ENCODE measurements around the gene MRPL22.
"Not testable (repeated sequence)": the region's sequence is repeated elsewhere in the genome, so short reads cannot be mapped to it uniquely, and the experiment has no call there.

Gene MRPL22

DNA sequence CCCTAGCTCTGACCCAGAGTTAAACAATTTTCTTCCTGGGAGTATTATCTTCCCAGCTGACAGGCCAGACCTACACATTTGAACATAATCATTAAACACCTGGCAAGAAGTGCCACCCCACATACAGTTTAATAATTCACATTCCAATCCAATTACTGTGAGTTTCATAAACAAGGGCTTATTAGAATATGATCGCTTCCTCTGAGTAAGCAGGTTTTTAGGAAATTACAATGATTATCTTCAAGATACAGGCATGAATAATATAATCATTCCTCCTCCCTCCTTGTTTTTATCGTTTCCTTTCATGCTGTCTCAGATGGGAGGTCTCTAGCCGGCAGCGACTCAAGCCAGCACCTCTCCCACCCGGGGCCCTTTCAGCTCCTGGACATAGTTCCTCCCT lies 56.9 kb downstream of the MRPL22 start:
- DNase-seq (ENCODE audit: low read depth): no peak

DNA sequence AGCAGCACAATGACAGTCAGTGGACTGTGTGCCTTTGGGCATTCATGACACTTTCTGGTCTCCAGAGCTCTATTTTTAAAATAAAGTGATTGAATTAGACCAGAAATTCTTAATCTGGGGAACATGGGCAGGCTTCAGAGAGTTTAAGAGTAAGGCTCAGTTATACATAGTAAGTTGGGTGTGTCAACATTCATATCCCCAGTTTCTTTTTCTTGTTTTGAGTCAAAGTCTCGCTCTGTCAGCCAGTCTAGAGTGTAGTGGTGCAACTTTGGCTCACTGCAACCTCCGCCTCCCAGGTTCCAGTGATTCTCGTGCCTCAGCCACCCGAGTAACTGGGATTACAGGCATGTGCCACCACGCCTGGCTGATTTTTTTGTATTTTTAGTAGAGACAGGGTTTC lies 59.0 kb downstream of the MRPL22 start:
- no peak for DNase-seq (ENCODE audit: low read depth)

- no peak for DNase-seq (ENCODE audit: low read depth)
Measured at GRCh38 chr5:155001523-155001922, 60.6 kb downstream of the MRPL22 start.

DNA sequence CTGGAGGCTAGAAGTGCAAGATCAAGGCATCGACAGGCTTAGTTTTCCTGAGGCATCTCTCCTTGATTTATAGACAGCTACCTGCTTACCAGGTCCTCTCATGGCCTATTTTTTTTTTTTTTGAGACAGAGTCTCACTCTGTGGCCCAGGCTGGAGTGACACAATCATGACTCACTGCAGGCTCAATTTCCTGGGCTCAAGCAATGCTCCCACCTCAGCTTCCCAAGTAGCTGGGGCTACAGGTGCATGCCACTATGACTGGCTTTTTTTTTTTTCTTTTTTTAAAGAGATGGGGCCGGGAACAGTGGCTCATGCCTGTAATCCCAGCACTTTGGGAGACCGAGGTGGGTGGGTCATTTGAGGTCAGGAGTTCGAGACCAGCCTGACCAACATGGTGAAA lies 61.8 kb downstream of the MRPL22 start:
- not testable (repeated sequence) for DNase-seq (ENCODE audit: low read depth)

GRCh38 chr5:155004138-155004744 lies 63.4 kb downstream of the MRPL22 start:
- DNase-seq (ENCODE audit: low read depth): no peak

GRCh38 chr5:155006265-155006664 lies 65.4 kb downstream of the MRPL22 start:
- DNase-seq (ENCODE audit: low read depth): not testable (repeated sequence)

- DNase-seq (ENCODE audit: low read depth): no peak
Measured at GRCh38 chr5:155008669-155009068, 67.8 kb downstream of the MRPL22 start.

- no peak for DNase-seq (ENCODE audit: low read depth)
Measured at GRCh38 chr5:155010881-155011280, 70.0 kb downstream of the MRPL22 start.

- no peak for DNase-seq (ENCODE audit: low read depth)
Measured at GRCh38 chr5:155013526-155013925, 72.7 kb downstream of the MRPL22 start, which contains the start of gene KIF4B. Gene KIF4B (plus strand): TSS chr5:155013755. CDS start chr5:155013860, 105 bp downstream.

DNA sequence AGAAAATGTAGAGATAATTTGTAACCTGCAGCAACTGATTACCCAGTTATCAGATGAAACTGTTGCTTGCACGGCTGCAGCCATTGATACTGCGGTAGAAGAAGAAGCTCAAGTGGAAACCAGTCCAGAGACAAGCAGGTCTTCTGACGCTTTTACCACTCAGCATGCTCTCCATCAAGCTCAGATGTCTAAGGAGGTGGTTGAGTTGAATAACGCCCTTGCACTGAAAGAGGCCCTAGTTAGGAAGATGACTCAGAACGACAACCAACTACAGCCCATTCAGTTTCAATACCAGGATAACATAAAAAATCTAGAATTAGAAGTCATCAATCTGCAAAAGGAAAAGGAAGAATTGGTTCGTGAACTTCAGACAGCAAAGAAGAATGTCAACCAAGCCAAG lies 74.4 kb downstream of the MRPL22 start:
- DNase-seq (ENCODE audit: low read depth): no peak

DNA sequence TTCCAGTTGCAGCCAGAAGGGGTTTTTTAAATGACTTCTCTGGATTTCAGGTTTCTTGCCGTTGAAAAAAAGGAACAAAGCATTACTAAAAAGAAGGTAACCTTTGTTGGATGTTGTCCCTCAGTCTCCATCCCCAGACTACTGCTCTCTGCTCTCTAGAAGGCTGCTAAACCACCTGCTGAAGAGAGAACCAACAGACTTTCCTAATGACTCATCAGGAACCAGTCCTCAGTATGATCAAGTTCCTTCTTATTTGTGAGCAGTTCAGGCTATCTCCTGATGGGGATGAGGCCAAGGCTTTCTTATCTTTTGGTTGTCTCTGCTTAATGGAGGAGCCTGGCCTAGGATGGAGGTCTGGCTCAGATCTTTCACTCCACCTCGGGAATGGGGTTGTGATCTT lies 76.7 kb downstream of the MRPL22 start:
- DNase-seq (ENCODE audit: low read depth): no peak
